ENCODE data around the gene COL19A1.

DNA sequence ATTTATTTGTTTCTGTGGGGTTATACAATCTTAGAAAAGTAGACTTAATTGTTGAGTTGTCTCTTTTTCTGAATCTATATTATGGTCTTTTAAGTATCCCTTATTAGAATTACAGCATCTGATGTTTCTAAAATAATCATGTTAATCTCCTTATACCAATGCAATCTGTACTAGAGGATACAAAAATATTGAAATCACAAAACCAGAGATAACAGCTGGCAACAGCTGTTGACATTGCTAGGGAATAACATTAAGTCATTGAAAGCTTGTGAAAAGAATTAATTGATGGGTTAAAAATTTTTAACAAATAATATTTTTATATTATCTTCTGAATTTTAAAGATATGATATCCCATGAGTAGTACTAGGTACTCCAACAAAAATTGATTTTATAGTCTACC is 162.6 kb downstream of the COL19A1 start:
- TF ChIP-seq CTCF (optimal IDR thresholded peaks at IDR 0.05 in 1 of 3, IDR thresholded peaks at IDR 0.05 in 1 of 3, conservative IDR thresholded peaks at IDR 0.05 in 1 of 3; ENCODE audit: extremely low read depth in 1 of 3, insufficient read depth in 2 of 3, low read length in 3 of 3) (no peak), EZH2 (IDR thresholded peaks at IDR 0.05; ENCODE audit: low read length) (no peak)

Data from keratinocyte (primary cell).